COR-L47 (cell line): ENCODE data around the gene KLF3.
A peak's percentile ranks its signal among the peaks of the same experiment; 100 is the strongest.

Experiments
- DNase-seq: peaks from one replicate; lab custom pipeline; 2025; lab: John Stamatoyannopoulos, UW

Gene KLF3

DNA sequence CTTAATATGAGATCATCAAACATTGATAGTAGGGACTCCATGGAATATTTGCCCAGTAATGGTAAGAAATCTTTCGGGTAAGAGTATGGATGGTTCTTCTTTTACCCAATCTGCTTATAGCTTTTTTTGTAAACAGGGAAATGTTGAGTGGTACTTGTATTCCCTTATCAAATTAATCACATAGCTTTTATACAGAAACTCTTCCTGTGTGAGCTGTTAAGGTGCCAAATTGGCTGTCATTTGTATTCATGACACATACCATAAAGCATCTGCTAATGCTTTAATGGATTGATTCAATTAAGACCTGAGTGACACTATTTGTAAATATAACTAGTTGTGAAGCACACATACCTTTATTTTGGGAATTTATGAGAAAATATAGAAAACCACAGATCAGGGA is 34.2 kb downstream of the KLF3 start:
- no peak for DNase-seq

DNA sequence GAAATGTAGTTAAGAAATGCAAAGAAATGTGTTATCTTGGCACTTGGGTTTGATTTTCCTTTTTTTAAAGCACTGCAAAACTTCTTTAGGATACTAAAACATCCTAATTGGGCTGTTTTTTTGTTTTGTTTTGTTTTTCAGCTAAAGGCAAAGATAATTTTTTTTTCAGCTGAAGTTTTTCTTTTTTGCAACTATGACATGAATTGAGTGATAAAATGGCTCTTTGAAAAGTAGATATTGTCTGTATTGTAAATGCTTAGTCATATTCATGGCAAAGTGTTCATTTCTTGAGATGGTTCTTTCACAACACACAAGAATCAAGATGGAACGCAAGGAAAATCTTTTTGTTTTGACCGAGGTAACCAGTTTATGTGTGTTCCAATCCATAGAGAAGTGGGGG is 35.1 kb downstream of the KLF3 start:
- no peak for DNase-seq

DNA sequence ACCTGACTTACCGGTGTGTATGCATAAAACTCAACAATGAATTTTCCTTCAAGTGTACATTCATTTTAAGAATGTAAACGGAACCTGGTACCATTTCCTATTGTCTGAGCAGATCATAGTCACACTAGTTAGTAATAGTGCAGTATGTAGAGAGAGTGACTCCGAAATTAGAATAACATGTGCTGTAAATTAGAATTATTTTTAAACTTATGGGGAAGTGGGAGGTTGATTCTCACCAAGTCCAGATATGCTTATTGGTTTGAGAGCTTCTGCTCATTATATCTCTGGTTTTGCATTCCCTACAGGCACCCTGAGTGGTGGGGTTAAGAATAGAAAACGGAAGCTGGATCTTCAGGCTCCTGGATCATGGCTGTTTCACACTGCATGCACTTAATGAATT is 39.6 kb downstream of the KLF3 start:
- DNase-seq, result no peak

DNA sequence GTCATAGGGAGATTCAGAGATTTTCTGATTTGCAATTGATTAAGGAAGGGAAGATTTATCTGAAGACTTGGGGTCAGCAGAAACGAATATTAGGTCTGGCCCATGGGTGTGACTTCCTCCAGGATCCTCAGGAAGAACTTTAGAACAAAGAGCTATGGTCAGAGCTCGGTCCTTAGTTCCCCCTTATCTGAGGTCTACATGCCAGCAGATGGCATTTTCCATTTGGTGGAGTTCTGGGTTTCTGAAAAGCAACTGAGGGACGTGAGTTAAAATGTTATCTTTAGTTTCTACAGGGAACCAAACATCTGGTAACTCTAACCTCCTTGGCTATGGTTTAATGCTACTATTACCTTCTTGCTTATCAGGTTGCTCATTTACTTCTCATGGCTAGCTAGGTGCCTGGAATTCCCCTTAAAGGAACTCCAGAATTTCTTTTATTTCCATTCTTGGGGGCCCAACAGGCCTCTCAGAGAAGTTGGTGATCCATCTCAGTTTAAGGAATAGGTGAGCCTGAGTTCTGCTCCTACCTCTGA is 40.7 kb downstream of the KLF3 start:
- no peak for DNase-seq

DNA sequence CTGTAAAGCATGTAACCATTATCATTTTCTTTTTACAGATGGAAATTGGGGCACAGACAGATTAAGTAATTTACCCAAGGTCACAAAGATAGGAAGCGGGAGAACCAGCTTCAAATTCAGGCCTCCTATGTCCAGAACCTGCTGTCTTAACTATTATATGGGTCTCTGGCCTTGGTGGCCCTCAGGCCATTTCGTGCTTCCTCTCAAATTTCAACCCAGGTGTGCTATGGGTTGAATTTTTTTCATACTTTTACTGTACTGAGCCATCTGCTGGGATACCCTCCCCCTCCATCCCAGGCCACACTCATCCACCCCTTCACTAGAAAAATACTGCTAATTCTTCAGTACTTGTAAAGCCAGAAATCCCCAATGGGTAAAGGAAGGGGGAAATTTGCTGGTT is 42.3 kb downstream of the KLF3 start:
- DNase-seq, result no peak

DNA sequence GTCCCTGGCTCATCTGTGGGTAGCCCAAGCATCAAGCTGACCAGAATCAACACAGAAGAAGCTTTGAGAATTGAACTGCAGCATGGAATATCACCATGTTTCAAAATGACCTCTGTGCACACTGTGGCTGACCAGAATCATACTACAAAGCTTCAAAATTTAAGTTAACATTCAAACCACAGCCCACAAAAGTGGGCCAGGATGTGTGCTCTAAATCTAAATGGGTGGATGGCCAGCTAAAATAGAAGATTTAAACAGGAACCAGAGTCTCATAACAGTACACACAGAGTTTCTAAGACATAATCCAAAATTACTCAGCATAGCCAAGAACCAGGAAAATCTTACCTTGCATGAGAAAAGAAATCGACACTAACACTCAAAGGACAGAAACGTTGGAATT is 46.1 kb downstream of the KLF3 start:
- DNase-seq, result no peak

DNA sequence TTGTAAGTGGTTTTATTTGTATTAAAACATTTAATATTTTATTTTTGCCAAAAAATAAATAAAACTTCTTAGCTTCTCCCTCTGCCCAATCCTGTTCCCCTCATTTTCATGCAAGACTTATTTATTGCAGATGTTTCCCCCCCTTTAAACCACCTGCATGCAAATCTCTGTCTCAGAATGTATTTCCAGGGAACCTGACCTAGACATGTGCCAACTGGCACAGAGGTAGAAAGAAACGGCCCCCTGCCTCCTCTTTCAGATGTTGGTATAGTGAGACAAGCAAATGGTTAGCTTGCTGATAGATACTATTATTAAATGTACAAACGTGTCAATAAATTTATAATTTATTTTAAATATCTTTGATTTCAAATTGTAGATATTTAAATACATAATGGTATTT is 47.1 kb downstream of the KLF3 start:
- DNase-seq, result no peak

DNA sequence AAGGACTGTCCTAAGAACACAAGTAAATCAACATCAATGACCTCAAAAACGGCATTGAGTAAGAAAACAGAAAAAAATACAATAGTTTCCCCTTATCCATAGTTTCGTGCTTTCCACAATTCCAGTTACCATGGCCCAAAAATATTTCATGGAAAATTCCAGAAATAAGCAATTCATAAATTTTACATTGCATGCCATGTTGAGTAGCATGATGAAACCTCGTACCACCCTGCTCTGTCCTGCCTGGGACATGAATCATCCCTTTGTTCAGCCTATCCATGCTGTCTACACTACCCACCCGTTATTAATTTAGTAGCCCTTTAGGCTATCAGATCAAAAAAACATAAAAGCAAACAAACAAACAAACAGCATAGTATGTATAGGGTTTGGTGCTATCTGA is 51.1 kb downstream of the KLF3 start:
- no peak for DNase-seq

DNA sequence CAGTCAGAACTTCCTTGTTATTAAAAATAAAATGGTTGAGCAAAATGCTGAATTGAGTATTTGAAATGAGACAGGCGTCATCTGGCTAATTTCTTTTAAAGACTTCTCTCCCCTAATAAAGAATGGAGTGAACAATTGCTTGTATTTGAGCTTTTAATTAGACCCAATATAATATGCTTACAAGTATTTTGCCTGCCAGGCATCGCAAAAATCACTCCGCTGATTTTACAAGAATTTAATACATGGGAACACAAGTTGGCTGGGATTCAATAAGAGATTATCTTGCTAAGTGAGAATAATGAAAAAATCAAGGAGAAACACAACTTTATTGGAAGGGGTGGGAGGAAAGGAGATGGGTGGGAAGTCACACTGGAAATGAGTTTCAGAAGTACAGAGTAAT is 52.3 kb downstream of the KLF3 start:
- DNase-seq, result no peak

DNA sequence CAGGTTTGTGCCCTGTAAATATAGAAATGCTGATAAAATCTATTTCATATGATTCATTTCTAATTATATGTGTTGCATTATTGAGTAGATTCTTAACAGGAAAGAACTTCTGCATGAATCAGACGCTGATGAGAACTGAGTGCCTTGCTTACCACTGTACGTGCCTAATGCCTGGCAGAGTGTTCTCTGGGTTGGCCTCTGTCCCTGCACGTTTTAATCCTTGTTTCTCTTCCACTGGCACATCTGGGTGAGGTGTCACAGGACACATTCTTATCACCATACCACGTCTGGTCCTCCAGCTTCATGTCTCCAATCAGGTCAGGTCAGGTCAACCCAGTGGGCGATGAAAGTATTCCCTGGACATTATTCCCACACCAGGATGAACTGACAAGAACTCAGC is 53.6 kb downstream of the KLF3 start:
- DNase-seq, result no peak

DNA sequence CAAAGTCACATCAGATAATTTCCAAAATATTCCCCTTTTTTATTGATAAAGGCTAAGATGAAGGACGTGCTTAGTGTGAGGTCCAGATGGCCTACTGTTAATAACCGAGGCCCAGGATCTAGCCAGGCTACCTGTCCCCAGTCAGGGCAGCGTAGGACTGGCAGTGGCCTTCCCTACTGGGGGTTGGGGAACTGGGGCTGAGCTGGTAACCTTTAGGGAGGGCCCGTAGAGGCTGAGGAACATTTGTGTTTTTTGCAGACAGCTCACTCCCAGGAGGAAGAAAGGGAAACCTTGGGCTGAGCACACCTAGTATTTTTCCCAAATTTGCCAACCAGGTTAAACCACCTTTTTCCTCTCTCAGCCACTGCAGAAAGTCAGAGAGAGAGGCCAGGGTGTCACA is 59.1 kb downstream of the KLF3 start:
- DNase-seq, result no peak

DNA sequence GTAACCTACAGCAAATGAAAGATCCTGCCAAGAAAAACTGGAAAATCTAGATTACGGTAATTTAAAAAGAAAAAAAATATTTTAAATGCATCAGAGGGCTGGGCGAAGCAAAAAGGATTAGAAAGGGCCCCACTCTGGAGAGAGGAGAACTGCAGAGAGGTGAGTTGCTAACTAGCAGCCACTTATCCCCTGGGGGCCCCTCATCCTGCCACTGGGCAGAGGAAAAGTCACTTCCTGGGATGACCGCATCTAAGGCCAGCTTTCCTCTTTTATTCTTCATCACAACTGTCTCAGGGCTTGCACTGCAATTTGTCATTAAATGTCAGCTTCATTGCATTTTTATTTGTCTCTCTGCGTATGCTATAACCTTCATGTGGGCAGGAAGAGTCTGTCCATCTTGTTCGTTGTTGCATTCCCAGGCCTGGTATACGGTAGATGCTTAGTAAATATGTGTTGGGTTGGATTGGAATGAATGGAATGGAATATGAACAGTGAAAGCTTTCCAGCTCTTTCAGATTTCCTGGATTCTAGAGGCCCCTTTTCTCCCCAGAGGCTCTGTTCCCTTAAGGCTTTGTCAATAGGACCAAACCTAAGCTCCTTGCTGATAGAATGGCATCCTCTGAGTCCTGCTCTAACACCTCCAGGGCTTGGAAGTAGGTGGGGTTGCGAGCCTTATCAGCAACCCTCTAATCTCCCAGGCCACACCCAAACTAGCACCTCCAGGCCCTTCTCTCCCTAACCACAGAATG is 59.9 kb downstream of the KLF3 start:
- DNase-seq, result no peak

DNA sequence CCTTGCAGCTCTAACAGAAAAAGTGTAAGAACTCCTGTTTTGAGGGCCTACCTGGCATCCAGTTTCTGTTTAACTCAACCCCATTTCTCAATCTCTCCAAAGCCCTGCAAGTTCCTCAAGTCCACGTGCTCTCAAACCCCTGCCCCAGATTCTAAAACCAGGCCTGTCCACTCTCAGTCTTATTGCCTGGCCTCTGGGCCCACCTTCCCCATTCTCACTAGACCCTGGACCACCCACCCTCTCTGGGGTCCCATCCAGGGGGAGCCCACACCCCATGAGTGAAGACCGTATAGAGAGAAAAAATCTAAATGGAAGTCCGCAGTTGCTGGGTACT is 60.4 kb downstream of the KLF3 start:
- DNase-seq, result no peak

DNA sequence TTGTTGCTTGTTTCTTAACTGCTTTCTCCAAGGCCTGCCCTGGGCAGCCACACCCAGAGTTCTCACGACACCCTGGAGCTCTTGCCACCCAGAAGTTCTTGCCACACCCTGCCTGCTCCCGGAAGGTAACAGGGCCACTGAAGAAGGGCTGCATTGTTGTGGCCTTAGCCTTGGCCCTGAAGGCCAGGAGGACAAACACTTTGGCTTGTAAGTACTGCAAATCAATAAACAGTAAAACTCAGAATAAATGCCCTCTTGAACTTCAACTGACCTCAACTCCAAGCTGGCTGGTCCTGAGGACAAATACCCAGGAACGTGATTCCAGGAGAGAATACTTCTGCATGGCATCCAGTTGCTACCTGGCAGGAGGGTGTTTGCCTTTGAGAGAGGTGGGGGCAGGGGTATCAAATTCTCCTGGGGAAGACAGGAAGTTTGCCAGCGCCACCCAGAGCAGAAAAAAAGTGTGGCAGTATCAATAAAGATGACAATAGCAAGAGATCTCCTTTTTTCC is 64.7 kb downstream of the KLF3 start:
- DNase-seq, result peak; percentile 76

DNA sequence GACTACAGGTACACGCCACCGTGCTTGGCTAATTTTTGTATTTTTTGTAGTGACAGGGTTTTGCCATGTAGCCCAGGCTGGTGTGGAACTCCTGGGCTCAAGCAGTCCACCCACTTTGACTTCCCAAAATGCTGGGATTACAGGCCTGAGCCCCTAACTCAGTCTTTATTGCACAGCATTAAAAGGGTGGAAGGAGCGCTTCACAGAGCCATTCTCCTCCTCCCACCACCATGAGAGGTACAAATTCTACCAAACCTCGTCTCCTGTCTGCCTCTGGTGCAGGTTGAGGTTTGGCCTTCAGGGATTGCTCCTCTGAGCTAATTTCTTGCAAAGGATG is 66.5 kb downstream of the KLF3 start:
- DNase-seq, result no peak

DNA sequence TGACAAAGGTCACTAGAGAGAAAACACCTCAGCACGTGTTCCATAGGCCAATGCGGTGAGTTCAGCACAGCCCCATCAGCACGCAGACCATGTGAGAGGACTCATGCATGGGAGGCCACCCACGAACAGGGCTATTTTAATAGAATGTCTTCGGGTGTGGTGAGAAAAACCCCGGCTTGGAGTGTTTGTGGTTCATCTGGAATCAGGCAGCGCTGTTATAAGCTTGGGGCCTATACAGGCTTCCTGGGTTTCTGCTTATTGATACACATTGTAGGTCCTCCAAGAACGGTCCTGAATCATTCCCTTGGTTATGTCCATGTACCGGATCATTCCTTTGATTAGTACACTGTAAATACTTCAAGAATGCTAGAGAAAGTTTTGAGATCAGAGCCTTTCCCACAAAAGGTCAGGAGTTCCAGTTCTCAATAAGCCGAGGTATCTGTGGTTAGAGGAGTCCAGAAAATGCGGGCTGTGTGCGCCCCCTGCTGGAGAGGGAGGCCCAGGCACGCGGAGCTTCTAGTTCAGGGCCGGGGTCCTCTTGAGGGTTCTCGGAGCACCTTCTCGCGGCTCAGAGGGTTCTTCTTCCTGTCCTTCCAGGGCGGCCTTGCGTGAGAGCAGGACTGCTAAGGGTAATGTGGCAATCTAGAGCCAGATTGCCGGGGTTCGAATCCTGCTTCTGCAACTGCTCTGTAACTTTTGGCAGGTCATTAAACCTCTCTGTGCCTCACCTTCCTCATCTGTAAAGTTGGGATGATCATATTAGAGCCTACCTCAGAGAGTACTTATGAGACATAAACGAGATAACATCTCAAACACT is 67.0 kb downstream of the KLF3 start:
- peak; percentile 48 for DNase-seq

DNA sequence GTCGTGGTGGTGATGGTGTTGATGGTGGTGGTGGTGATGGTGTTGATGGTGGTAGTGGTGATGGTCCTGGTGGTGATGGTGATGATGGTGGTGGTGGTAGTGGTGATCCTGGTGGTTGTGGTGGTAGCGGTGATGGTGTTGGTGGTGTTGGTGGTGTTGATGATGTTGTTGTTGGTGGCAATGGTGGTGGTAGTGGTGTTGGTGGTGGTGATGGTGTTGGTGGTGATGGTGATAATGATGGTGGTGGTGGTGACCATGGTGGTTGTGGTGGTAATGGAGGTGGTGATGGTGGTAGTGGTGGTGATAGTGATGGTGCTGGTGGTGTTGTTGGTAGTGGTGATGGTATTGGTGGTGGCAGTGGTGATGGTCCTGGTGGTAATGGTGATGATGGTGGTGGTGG is 69.7 kb downstream of the KLF3 start:
- no peak for DNase-seq

DNA sequence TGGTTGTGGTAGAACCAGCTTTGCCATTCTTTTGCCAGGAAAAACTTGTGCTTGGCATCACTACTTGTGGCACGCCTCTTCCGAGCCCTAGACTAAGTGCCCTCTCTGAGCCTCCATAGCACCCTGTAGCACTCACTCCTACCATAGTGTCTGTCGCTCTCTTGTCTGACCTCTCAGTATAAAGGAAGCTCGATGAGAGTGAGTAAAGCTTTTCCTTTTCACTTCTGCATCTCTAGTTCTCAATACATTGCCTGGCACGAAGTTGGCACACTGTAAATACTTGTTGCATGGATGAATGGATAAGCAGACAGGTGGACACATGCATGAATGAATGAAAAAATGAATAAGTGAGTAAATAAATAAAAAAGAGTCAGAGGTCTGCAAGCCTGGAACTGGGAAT is 70.4 kb downstream of the KLF3 start:
- DNase-seq, result no peak

DNA sequence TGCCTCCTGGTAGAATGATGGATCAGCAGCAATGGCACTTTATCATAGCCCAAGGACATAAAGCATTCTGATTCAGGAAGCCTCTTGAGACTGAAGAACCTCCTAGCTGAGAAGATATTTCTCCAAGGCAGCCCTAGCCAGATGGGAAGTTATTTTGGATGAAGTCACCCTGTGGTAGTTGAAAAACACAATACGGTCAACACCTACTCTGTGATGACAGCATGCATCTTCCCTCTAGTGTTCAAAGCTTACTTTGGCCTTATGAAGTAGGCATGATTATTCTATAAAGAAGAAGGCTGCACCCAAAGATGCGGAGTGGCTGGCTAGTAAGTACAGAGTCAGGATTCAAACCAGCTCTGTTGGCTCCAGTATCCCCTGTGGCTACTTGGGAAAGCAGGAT is 70.9 kb downstream of the KLF3 start:
- DNase-seq, result no peak

DNA sequence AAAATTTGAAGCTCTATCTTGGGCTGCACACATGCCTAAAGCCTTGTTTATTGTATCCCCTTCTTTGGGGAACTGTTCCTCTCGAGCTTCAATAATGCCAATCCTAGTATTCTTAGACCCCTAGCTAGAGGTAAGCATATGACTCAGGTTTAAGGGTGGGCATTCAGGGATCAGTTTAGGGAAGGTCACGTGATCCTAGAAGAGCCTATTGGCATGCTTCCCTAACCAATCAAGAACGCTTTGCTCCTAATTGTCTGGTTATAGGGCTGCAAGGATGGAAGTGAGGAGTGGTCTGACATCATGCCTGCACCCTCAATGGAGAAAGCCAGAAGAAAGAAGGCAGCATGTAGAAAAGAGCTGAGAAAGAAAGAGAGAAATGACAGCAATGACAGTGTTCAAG is 71.9 kb downstream of the KLF3 start:
- DNase-seq, result no peak

DNA sequence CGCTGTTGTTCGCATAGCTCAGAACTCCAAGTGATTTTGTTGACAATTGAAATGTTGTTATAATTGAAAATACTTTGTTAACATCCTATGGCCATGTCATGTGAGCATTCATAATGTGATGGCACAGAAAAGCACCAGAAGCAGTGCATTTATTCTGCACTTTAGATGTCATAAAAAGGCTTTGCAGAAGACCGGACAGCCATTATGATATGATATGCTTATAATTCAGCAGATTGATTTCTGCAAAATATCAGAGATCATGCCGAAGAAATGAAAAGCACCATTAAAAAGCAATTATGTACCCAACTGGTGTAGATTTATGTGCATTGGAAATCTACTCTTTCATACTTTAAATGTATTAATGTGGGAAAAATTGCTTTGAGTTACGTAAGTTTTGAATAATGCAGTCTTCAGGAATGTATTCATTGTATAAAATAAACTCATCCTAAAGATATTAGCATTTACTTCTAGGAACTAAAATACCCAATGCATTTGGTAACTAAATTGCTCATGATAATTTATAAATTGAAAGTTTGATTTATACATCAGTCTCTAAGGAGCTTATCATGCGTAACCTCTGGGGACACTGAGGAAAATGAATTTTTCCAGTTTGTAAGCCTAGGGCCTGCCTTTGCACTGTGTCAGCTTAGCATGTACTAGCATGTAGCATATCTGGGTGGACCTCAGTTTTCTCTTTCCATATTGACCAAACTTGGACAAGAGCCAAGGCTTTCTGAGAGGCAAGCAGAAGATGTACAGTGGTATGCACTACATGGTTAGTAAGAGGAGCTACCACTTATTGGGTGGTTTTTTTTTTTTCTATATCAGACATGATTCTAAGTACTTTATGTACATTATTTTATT is 75.2 kb downstream of the KLF3 start:
- DNase-seq, result no peak

DNA sequence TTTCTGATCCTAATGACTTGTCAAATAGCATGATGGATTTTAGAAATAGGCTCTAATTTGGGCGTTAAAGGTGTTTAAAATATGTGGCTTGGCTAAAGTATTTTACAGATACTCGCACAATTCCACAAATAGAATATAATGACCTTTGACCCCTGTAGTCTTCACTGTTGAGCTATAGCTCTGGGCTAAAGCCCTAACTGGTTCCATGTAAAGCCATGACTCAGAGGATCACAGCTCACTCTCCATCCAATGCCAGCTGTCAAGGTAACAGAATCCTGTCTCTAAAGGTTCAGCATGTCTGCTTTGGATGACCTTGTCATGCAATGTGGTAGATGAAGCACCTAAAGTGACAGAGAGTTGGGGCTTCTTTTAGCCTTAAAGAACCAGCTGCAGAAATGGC is 76.3 kb downstream of the KLF3 start:
- DNase-seq, result no peak

DNA sequence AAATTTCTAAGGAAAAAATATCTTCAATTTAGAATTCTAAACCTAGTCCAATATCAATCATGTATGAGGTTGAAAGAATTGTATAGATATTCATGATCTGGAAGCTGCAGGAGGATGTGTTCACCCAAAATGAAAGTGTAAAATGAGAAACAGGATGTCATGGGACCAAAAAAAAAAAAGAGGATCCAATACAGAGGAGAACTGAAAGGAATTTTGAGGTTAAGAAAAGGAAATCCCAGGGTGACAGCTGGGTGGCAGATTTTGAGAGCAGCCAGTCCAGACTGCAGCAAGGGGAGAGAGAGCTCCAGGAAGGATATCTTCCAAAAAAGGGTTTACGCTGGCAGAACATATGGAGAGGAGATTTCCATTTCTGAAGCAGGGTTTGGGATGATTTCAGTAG is 79.9 kb downstream of the KLF3 start:
- no peak for DNase-seq
